ENCODE results near the gene NEURL4. TPM values are rescaled to one million over a fixed set of nuclear protein-coding genes. Genes with fewer than 3 reads are reported as not detected.
"Not testable (repeated sequence)": the region's sequence is repeated elsewhere in the genome, so short reads cannot be mapped to it uniquely, and the experiment has no call there.

NEURL4 gene
- total and polyA plus RNA-seq, 9 donors = 13.3 to 21.7 (median 18.8) TPM

DNA sequence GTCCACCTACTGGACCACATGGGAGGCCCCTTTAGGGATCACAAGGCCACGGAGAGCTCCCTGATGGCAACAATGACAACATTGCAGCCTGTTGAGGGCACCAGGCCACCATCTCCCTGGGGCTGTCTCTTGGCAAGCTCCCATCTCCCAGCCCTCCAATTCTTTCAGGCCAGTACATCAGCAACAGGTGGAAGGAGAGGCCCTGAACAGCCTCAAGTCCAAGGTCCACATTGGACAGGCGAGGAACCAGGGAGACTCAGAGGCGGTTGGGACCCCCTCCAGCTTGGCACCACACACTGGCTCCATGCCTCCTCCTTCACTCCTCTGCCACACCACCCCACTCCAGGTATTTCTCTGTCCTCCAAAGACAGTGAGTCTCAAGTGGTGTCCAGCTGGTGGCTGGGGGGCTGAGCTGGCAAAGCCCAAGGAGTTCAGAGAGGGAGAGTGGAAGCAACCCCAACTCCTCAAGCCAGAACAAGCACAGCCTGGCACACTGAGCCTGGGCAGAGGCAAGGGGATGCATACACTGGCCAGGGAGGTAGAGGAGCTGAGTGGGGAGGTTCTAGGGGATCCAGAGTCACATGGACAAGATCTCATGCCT lies 5.9 kb upstream of the NEURL4 start:
- DNase-seq = no peak
- Histone ChIP-seq H3K27ac (ENCODE audit: low read length) (no peak overlapping the region), H3K4me3 (ENCODE audit: low read length) (no peak overlapping the region), H3K4me1 (ENCODE audit: control insufficient read depth, insufficient read depth, low read length) (peaks cover 18% of the 10 kb centered on the region), H3K9me3 (replicated peaks; ENCODE audit: control insufficient read depth, low read depth, low read length) (no peaks in the 10 kb centered on the region), H3K27me3 (ENCODE audit: control insufficient read depth, insufficient read depth, low read length) (peaks cover 20% of the 10 kb centered on the region), H3K36me3 (ENCODE audit: control insufficient read depth, insufficient read depth, low read length) (no peaks in the 10 kb centered on the region)
- WGBS (ENCODE audit: insufficient coverage) = 92% methylated on average over 2 of the region's 3 CpGs

DNA sequence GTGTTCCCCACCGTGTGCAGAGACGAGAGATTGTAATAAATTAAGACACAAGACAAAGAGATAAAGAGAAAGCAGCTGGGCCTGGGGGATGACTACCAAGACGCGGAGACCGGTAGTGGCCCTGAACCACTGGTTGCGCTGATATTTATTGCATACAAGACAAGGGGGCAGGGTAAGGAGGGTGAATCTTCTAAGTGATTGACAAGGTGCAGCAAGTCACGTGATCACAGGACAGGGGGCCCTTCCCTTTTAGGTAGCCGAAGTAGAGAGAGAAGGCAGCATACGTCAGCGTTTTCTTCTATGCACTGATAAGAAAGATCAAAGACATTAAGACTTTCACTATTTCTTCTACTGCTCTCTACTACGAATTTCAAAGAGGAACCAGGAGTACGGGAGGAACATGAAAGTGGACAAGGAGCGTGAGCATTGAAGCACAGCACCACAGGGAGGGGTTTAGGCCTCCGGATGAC lies 3.5 kb upstream of the NEURL4 start:
- not testable (repeated sequence) for H3K36me3 ChIP-seq (ENCODE audit: control insufficient read depth, insufficient read depth, low read length); H3K4me3 ChIP-seq (ENCODE audit: low read length); DNase-seq; H3K27ac ChIP-seq (ENCODE audit: low read length); H3K9me3 ChIP-seq (replicated peaks; ENCODE audit: control insufficient read depth, low read depth, low read length)
- H3K4me1 ChIP-seq (ENCODE audit: control insufficient read depth, insufficient read depth, low read length) = peaks cover 26% of the 10 kb centered on the region
- WGBS (ENCODE audit: insufficient coverage) = 47% methylated on average over 6 of the region's 14 CpGs
- H3K27me3 ChIP-seq (ENCODE audit: control insufficient read depth, insufficient read depth, low read length) = peaks cover 19% of the 10 kb centered on the region

DNA sequence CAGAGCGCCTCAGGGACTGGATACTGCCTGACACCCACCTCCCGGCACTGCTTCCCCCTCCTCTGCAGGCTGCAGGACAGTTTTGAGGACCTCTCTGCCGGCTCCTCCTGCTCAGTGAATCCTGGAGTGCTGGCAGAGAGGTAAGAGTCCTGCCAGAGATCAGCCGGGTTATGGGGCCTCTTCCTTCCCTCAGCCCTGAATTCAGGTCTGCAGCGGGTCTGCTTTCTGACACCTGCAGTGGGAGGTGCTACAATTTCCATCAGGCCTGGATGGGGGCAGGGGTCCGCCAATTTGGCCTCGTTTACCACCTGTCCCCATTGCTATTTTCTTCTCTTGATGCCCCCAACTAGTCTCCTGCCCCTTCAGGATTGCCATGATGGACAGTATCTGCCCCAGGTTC lies 3.0 kb upstream of the NEURL4 start:
- Histone ChIP-seq H3K27me3 (ENCODE audit: control insufficient read depth, insufficient read depth, low read length) (peaks cover 17% of the 10 kb centered on the region), H3K4me3 (ENCODE audit: low read length) (no peak overlapping the region), H3K4me1 (ENCODE audit: control insufficient read depth, insufficient read depth, low read length) (peaks cover 26% of the 10 kb centered on the region), H3K9me3 (replicated peaks; ENCODE audit: control insufficient read depth, low read depth, low read length) (no peaks in the 10 kb centered on the region), H3K27ac (ENCODE audit: low read length) (no peak overlapping the region), H3K36me3 (ENCODE audit: control insufficient read depth, insufficient read depth, low read length) (peaks cover 4% of the 10 kb centered on the region)
- 32% methylated on average over 5 of the region's 7 CpGs for WGBS (ENCODE audit: insufficient coverage)
- no peak for DNase-seq

DNA sequence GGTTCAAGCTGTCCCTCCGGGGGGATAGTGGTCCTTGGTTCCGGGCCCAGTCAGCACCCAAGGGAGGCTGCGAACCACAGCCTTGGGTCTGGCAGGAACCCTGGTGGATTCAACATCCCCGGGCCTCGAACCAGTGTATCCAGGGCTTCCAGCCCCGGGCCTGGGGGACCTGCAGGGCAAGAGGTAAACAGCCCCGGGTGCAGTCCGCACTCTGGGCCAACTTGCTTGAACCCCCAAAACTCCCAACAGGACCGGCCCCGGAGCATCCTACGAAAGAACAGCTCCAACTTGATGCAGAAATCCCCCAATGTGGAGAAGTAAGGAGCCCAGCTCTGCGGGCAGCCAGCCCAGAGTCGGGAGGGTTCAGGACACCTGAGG lies 1.5 kb upstream of the NEURL4 start:
- WGBS (ENCODE audit: insufficient coverage) = 64% methylated on average over 9 of the region's 13 CpGs
- peak; percentile 33 for DNase-seq
- Histone ChIP-seq H3K4me3 (ENCODE audit: low read length) (peak overlapping the region; percentile 96), H3K4me1 (ENCODE audit: control insufficient read depth, insufficient read depth, low read length) (peaks cover 23% of the 10 kb centered on the region), H3K27ac (ENCODE audit: low read length) (peak overlapping the region; percentile 100), H3K36me3 (ENCODE audit: control insufficient read depth, insufficient read depth, low read length) (peaks cover 19% of the 10 kb centered on the region), H3K9me3 (replicated peaks; ENCODE audit: control insufficient read depth, low read depth, low read length) (no peaks in the 10 kb centered on the region), H3K27me3 (ENCODE audit: control insufficient read depth, insufficient read depth, low read length) (peaks cover 8% of the 10 kb centered on the region)

DNA sequence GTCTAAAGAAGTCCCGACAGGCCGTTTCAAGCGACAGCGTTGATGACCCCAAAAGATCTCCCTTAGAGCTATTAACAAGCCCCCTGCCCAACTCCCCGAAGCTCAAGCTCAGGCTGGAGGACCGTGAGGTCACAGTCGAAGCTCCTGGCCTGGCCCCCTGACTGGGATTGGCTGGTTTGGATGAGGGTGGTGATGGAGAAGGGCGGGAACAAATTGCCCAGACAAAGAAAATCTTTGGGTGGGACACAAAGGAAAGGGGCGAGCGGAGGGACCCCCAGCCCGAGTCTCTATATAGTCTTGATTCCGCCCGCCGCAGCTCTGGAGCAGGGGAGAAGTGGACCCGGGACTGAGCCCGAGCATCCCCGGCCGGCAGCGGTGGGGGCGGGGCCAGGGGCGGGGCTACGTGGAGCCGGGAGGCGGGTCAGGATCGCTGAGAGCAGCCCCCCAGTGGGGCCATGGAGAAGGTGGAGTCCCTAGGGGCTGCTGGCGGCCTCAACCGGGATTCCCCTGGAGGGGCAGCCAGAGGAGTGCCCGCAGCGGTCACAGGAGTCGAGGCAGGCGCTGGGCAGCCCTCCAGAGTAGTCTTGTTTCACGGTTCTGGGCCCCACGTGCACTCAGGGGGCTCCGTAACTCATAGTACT lies 982 bp upstream of the NEURL4 start:
- WGBS (ENCODE audit: insufficient coverage) = under 1% methylated on average over 28 of the region's 34 CpGs
- peak overlapping the region; percentile 96 for H3K4me3 ChIP-seq (ENCODE audit: low read length)
- DNase-seq = peak; percentile 96
- peaks cover 5% of the 10 kb centered on the region for H3K27me3 ChIP-seq (ENCODE audit: control insufficient read depth, insufficient read depth, low read length)
- H3K9me3 ChIP-seq (replicated peaks; ENCODE audit: control insufficient read depth, low read depth, low read length) = no peaks in the 10 kb centered on the region
- H3K4me1 ChIP-seq (ENCODE audit: control insufficient read depth, insufficient read depth, low read length) = peaks cover 20% of the 10 kb centered on the region
- peak overlapping the region; percentile 100 for H3K27ac ChIP-seq (ENCODE audit: low read length)
- H3K36me3 ChIP-seq (ENCODE audit: control insufficient read depth, insufficient read depth, low read length) = peaks cover 24% of the 10 kb centered on the region

DNA sequence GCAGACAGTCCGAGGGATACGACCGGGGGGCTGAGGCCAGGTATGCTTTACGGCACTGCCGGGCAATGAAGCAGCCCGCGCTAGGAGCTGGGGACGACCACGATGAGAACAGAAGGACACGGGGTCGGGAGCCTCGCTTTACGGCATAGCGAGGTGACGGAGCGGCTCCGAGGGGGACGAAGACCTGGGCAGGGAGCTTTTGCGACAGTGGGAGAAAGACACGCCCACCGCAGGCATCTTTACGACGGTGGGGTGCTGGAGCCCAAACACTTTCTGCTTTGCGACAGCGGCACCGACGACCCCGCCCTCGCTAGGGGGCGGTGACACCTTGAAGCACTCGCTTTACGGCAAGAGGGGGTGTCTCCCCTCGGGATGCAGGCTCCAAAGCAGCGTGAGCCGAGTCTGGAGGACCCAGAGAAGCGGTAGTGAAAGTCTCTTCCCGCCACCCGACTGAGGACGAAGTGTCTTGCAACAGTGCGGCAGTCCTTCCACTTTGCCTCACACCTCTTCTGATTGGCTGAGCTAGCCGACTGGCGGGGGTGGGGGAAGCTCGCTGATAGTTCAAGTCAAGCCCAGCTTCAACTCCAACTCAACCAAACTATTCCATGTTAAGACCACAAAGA lies 350 bp upstream of the NEURL4 start:
- Histone ChIP-seq H3K36me3 (ENCODE audit: control insufficient read depth, insufficient read depth, low read length) (peaks cover 29% of the 10 kb centered on the region), H3K9me3 (replicated peaks; ENCODE audit: control insufficient read depth, low read depth, low read length) (no peaks in the 10 kb centered on the region), H3K4me3 (ENCODE audit: low read length) (peak overlapping the region; percentile 96), H3K27me3 (ENCODE audit: control insufficient read depth, insufficient read depth, low read length) (no peaks in the 10 kb centered on the region), H3K27ac (ENCODE audit: low read length) (peak overlapping the region; percentile 100), H3K4me1 (ENCODE audit: control insufficient read depth, insufficient read depth, low read length) (peaks cover 15% of the 10 kb centered on the region)
- under 1% methylated on average over 41 of the region's 43 CpGs for WGBS (ENCODE audit: insufficient coverage)
- DNase-seq = peak; percentile 100

DNA sequence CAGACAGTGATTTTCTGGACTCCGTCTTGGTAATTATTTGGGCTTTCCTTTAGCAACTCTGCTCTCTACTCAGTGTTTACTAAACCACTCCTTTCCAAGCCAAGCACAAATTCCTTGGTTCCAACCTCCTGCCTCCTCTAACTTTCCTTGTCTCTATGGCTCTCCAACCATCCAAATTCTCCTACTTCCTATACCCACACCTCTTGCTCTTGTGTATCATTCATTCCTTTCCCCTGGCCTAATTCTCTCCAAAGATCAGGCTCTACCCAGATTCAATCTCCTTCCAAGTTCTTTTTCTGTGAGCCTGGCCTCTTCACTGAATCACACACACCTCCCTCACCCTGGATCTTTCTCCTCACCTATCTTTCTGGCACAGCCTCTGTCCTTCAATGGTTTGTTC lies 1.1 kb downstream of the NEURL4 start:
- no peak overlapping the region for H3K27ac ChIP-seq (ENCODE audit: low read length)
- no peaks in the 10 kb centered on the region for H3K27me3 ChIP-seq (ENCODE audit: control insufficient read depth, insufficient read depth, low read length)
- H3K36me3 ChIP-seq (ENCODE audit: control insufficient read depth, insufficient read depth, low read length) = peaks cover 43% of the 10 kb centered on the region
- 67% methylated on average over 1 of the region's 1 CpG for WGBS (ENCODE audit: insufficient coverage)
- no peak overlapping the region for H3K4me3 ChIP-seq (ENCODE audit: low read length)
- no peaks in the 10 kb centered on the region for H3K9me3 ChIP-seq (replicated peaks; ENCODE audit: control insufficient read depth, low read depth, low read length)
- no peak for DNase-seq
- H3K4me1 ChIP-seq (ENCODE audit: control insufficient read depth, insufficient read depth, low read length) = peaks cover 15% of the 10 kb centered on the region

DNA sequence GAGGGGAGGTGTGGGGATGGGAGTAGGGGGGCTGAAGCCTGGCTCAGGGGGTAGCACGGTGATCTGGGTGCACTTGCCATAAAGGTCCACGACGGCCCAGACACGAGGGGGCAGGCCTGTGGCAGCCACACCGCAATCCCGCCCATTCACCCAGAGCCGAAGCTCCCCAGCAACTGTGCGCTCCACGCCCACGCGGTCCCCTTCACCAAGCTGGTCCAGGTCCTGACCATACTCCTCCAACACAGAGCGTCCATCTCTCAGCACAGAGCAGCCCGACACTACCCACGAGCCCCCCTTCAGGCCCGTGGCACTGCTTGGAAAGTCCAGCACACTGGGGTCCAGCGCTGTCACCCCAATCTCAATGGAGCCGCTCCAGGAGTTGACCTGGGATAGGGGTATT lies 1.6 kb downstream of the NEURL4 start:
- Histone ChIP-seq H3K27ac (ENCODE audit: low read length) (no peak overlapping the region), H3K36me3 (ENCODE audit: control insufficient read depth, insufficient read depth, low read length) (peaks cover 48% of the 10 kb centered on the region), H3K4me3 (ENCODE audit: low read length) (no peak overlapping the region), H3K27me3 (ENCODE audit: control insufficient read depth, insufficient read depth, low read length) (no peaks in the 10 kb centered on the region), H3K9me3 (replicated peaks; ENCODE audit: control insufficient read depth, low read depth, low read length) (no peaks in the 10 kb centered on the region), H3K4me1 (ENCODE audit: control insufficient read depth, insufficient read depth, low read length) (peaks cover 15% of the 10 kb centered on the region)
- no peak for DNase-seq
- 89% methylated on average over 12 of the region's 17 CpGs for WGBS (ENCODE audit: insufficient coverage)

DNA sequence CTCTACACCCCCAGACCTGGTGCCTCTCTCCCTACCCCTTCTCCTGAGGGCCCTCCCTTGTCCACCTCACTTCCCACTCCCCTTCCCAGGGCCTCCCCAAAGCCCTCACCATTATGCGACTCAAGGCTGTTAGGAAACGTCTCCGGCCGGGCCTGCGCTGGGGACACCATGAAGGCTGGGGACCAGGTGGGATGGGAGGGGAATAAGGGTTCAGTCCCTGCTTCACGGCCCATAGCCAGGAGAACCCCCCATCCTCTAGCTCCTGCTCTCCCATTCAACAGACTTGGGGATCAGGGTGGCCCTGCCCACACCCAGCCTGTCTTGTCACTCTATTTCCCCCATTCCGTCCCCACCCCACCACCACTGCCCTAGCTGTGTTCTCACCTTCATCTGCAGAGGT lies 2.1 kb downstream of the NEURL4 start:
- Histone ChIP-seq H3K4me1 (ENCODE audit: control insufficient read depth, insufficient read depth, low read length) (peaks cover 15% of the 10 kb centered on the region), H3K9me3 (replicated peaks; ENCODE audit: control insufficient read depth, low read depth, low read length) (no peaks in the 10 kb centered on the region), H3K4me3 (ENCODE audit: low read length) (no peak overlapping the region), H3K27me3 (ENCODE audit: control insufficient read depth, insufficient read depth, low read length) (no peaks in the 10 kb centered on the region), H3K27ac (ENCODE audit: low read length) (no peak overlapping the region), H3K36me3 (ENCODE audit: control insufficient read depth, insufficient read depth, low read length) (peaks cover 53% of the 10 kb centered on the region)
- no peak for DNase-seq
- WGBS (ENCODE audit: insufficient coverage) = no CpG with 5 or more reads among the region's 7 CpGs

DNA sequence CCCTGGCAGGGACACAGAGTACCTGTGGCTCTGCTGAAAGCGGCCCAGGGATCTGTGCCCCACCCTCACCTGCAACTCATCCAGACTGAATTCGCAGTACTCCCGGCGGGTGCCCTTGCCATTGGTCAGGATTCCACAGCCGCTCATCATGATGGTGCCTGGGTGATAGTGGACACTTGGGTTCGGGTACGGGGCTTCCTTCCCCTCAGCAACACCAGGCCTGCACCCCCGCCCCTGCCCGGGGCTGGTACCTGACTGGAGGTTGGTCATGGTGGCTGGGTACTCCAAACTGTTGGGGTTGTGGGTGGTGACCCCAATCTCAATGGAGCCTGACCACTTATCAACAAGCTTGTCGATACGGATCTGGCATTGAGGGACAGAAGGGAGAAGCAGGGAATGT lies 2.9 kb downstream of the NEURL4 start:
- H3K27ac ChIP-seq (ENCODE audit: low read length) = no peak overlapping the region
- WGBS (ENCODE audit: insufficient coverage) = 95% methylated on average over 5 of the region's 11 CpGs
- no peak for DNase-seq
- peaks cover 15% of the 10 kb centered on the region for H3K4me1 ChIP-seq (ENCODE audit: control insufficient read depth, insufficient read depth, low read length)
- peaks cover 62% of the 10 kb centered on the region for H3K36me3 ChIP-seq (ENCODE audit: control insufficient read depth, insufficient read depth, low read length)
- no peak overlapping the region for H3K4me3 ChIP-seq (ENCODE audit: low read length)
- H3K27me3 ChIP-seq (ENCODE audit: control insufficient read depth, insufficient read depth, low read length) = no peaks in the 10 kb centered on the region
- H3K9me3 ChIP-seq (replicated peaks; ENCODE audit: control insufficient read depth, low read depth, low read length) = no peaks in the 10 kb centered on the region
